ENCODE data around the gene PAFAH2. TPM values are rescaled to one million over a fixed set of nuclear protein-coding genes. Genes with fewer than 3 reads are reported as not detected.

The PAFAH2 gene
- total and polyA plus RNA-seq, 2 of the 8 experiments (the other 6 are each of a cell fraction or from before 2014, with no cell fraction given) = 7.7 to 9.3 TPM

- TF ChIP-seq TAF1 (IDR thresholded peaks at IDR 0.05; ENCODE audit: low read depth, low read length) (no peak), CHD1 (IDR thresholded peaks at IDR 0.05; ENCODE audit: low read depth, low read length) (no peak), CHD2 (IDR thresholded peaks at IDR 0.05; ENCODE audit: low read length) (no peak), YY1 (IDR thresholded peaks at IDR 0.05; ENCODE audit: low read depth, low read length) (no peak), ASH2L (IDR thresholded peaks at IDR 0.05; ENCODE audit: low read length) (no peak), EP300 (IDR thresholded peaks at IDR 0.05; ENCODE audit: borderline replicate concordance in 1 of 2, low read depth in 2 of 2, low read length in 2 of 2) (no peak)
These were observed 5.9 kb upstream of the PAFAH2 start (continued) for GRCh38 chr1:26003756-26004155.

Measured in H1 (cell line).